Stimulated activated CD4-positive, alpha-beta T cell treated with anti-CD3 and anti-CD28 coated beads, Interleukin-4, amount 100 ng/mL, for 4 hours (primary cell): Measurements from ENCODE around the gene NXN.
"Not testable (repeated sequence)": the region's sequence is repeated elsewhere in the genome, so short reads cannot be mapped to it uniquely, and the experiment has no call there.

ENCODE experiments used
- DNase-seq, 2 experiments: peaks; one replicate each; pipeline ENCODE4 v3.0.0-alpha.2; 2020

Gene NXN

DNA sequence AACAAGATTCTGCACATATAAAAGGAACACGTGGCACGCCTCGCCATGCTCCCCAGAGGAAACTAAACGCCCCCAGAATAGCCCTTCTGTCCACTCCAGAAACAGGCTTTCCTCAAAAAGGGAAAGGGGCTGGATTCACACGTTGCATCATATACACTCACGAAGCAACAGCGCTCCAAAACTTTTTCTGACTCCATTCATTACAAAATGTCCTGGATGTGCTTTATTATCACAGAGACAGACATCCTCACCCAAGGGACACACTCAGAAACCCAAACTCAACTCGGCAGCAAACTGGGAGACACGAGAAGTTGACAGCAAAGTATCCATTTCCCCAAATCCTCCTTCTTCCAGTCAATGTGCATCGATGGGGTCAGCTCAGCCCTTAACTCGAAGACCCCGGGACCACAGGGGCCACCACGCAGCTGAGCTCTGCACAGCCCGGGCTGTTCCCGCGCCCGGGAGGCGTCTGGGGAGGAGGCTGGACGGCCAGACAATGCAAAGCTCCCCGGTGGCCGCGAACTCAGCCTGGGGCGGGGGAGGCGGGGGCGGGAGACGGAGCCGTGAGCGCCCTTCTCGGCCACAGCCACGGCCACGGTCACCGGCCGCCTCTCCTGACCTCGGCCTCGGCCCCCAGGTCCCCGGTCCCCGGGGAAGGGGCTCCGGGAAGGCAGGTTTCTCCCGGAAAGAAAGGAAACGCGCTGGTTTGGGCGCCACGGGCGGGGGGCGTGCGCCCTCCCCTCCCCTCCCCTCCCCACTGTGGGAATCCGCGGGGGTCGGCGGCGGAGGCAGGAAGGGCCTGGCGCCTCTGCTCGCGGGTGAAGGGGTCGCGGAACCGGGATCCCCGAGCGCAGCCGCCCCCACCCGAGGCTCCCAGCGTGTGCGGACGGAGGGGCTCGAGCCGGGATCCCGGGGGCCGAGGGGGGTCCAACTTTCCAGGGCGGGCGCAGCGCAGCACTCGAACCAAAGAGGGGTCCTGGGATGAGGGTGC is 1.2 kb downstream of the NXN start:
- no peak for DNase-seq

DNA sequence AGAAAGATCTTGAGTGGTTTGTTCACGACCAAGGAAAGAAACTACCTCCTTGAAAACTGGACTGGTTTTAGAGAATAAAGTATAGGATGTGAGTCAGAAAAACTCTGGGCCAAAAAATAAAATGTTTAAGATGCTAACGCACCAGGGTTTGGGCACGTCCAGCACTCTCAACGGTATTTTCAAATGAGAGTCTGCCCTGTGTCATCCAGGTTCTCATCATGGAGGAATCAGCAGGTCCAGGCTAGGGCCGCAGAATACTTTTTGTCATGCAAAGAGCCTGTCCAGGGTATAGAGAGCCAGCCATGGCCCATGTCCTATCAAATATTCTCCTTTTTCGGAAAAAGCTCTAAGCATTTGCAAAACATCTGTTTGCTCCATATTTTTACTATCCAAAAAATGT is 2.4 kb downstream of the NXN start:
- DNase-seq = no peak

DNA sequence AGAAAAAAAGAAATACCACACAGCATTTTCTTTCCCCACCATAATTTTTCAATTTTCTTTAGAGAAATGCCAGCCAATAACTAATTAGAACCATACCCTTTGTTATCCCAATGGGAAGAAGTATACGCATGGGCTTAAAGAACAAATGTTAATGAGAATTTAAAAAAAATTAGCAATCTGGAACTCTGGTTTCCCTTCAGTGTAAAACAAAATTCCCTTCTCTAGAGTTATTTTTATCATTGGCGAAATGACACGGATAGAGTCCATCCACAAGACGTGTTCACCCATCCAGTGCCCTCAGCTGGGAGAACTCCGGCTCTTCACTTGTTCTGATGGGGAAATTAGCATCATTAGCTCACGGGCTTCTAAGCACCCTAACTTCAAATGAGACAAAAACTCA is 3.3 kb downstream of the NXN start:
- DNase-seq = no peak

DNA sequence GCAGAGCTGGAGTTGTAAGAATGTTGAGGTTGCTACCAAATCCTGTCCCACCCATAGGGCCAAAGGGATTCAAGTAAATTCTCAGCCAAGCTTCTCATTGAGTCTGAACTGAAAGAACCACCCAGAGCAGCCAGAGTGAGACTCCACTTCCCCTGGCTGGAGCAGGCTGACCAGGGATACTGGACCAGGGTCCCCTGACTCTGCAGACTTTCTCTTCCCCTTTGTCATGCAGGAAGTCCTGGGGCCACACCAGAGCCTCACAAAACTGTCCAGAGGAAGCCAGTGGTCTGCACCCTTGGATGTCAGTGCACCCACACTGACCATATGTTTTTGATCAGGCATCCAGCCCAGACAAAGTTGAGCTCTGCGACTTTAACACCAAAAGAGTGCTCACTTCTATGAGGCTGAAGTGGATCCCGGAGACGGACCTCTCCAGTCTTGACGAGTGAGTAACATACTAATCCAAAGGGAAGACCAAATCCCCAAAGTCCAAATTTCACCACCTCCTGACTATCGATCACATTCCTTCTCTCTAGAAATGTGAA is 4.1 kb downstream of the NXN start:
- DNase-seq = no peak

DNA sequence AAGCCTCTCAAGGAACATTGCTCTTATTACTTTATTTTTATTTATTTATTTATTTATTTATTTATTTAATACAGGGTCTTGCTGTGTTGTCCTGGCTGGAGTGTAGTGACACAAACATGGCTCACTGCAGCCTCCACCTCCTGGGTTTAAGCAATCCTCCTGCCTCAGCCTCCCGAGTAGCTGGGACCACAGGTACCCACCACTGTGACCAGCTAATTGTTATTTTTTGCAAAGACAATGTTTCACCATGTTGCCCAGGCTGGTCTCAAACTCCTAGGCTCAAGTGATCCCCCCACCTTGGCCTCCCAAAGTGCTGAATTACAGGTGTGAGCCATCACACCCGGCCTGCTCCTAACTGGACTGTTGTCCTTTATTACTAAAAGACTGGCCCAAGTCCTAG is 4.8 kb downstream of the NXN start:
- DNase-seq = not testable (repeated sequence)

DNA sequence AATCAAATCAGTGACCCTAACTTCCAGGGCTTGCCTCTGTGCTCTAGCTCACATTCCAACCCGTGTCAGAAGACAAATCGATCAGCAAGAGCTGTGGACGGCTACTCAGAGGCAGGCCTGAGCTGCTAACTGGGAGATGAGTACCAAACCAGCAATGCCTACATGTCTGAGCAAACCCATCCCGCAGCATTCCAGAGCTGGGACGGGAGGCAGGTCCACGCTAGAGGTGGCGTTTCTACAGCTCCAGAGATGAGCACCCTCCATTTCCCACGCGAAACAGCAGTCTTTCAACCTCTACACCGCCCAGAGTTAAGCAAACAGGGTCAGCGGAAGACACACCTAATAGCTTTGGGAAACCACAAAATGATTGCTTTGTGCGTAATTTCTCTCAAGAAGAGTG is 6.5 kb downstream of the NXN start:
- DNase-seq = no peak

DNA sequence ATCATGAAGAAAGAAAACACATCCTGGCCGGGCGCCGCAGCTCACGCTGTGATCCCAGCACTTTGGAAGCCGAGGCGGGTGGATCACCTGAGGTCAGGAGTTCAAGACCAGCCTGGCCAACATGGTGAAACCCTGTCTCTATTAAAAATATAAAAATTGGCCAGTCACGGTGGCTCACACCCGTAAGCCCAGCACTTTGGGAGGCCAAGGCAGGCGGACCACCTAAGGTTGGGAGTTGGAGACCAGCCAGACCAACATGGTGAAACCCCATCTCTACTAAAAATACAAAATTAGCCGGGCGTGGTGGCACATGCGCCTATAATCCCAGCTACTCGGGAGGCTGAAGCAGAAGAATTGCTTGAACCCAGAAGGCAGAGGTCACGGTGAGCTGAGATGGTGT is 7.7 kb downstream of the NXN start:
- not testable (repeated sequence) for DNase-seq

DNA sequence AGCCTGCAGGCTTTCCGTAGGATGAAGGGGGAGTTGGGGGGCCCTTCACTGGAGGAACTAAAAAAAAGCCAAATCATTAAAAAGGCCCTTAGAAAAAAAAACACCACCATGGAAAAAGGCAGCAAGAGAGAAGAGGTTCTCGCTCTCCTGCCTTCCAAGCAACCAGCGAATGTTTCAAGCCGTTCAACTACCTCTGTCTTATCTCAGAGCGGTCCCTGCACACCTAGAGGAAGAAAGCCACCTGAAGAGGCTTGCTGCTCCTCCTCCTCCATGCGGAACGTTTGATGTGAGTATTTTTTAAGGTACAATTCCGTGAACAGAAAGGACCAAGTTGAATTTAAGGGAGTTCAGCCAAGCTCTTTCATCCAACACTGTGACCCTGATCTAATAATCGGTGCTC is 9.2 kb downstream of the NXN start:
- DNase-seq = no peak

DNA sequence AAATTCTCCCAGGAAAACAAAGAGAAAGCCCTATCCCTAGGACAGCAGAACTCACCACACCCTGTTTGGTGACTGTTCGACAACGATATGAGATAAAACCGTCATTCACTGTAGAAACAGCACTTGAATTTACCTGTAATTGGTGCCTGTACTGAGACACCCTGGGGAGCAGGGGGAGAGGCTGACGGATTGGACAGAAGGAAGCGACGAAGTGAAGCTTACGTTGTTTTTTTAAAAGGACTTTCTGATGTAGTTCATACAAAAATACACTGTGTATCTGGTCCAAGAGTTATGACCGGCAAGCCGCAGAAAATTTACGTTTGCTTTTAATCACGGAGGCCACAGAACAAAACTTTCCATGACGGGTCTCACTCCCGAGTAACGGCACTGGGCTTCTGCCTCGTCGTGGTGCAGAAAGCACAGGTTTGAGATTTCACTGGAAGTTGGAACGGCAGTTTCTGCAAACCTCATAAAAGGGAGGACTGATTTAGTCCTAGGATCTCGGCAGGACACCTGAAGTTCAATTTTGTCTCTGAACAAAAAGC is 9.7 kb downstream of the NXN start:
- DNase-seq = no peak

DNA sequence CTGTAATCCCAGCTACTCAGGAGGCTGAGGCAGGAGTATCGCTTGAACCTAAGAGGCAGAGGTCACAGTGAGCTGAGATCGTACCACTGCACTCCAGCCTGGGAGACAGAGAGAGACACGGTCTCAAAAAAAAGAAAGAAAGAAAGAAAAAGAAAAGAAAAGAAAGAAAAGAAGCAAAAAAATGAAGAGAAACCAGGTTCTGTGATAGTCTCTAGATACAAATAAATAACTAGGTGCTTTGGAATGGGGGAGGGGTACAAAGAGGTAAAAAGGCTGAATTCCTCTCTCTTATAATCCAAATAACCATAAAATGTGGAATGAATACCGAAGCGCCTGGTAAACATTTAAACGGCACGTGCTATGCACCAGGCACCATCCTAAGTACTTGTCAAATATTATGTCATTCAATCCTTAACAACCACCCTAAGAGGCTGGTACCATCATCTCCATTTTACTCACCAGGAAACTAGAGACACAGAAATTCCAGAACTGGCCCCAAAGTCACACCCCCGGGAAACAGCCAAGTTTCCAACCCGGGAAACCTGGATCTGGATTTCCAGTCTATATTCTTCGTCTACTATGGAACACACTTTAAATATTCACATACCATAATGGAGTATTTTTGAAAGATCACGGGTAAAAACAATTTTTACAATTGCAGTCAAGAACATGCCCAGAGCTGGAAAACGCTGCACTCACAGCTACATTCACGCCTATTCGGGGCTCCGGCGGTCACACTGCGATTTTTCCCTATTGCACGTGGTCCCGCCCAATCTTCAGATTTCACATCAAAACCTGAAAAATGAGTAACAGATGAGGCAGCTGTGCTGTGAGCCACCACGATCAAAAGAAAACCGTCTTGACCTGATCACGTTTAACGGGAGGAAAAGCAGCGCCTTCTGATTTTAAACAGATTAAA is 10.5 kb downstream of the NXN start:
- DNase-seq = no peak

DNA sequence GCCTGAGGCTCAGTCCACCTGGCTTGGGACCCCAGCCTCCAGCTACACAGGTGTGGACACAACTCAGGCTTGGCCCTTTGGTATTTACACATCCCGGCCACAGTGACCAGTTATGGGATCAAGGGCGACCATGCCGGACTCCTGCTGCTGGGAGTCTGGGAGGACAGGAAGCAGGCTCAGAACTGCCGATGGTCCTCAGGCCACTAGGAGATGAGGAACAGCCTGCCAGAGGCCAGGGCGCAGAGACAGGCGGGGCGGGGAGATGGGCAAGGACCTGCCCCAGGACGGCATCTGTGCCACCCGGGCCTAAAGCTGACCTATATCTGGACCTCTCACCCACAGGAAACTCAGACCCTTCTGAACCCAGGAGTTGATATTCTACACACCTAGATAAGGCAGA is 12.5 kb downstream of the NXN start:
- no peak for DNase-seq

DNA sequence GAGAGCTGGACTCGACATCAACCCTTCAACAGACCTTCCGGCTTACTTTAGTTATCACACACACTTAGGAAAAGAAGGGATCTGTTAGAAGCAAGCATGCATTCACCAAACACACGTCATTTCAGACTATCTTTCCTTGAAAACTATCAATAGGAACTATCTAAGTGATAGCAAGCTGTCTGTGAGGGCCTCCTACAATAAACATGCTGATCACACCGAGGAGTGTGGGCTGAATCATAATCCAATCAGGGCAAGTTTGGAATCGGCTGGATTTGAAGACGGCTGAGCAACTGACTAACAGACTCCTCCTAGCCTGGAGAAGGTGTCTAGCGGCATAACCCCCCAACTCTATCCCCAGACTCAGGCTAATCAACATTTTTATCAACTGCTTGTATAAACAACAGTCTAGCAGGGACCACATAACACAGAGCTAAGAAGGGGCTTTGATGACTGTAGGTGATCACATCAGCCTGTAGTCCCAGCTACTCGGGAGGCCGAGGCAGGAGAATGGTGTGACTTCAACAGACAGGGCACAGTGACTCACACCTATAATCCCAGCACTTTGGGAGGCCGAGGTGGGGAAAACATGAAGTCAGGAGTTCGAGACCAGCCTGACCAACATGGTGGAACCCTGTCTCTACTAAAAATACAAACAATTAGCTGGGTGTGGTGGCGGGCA is 14.1 kb downstream of the NXN start:
- no peak for DNase-seq

DNA sequence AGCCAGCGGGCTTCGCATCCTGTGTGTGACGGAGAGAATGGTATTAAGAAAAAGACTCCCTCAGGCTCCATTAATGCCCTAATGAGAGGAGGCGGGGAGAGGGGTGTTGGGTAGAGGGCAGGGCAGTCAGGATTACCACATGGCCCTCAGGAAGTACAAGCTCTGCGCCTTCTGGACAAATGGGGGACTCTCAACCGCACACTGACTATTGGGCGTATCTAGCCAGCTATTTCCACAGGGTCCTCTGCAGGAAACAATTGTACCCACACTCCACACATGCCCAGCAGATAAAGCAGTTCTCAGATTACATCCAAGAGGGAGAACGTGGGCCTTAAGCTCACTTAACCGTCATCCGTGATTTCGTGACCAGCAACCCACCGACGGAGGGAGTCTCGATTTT is 14.7 kb downstream of the NXN start:
- no peak for DNase-seq

DNA sequence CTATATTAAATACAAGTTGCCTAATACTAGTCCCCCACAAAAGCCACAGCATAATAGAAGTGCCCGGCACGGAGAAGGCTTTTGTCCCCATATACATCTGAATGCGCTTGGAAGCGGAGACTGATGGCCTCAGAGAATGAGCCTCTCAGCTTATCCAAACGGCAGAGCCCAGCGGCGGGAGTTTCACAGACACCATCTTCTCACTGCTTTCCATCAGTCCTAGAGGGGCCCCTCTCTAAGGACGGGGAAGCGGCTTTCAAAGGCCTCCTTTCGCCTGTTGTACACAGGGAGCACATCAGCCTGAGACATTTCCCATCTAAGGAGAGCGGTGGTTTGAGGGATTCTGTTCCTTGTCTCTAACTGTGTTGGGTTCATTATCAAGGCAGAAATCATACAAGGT is 16.9 kb downstream of the NXN start:
- no peak for DNase-seq

DNA sequence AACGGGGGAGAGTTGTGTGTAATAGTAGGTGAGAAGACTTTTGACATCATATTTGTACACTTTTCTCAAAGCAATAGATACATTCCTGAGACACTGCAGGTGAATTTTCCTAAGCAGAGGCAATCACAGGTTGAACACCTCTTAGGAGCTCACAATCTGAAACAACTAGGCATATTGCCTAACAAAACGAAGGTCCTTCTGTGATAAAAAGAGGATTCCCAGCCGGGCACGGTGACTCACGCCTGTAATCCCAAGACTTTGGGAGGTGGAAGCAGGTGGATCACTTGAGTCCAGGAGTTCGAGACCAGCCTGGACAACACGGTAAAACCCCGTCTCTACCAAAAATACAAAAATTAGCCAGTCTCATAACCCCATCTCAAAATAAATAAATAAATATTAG is 17.4 kb downstream of the NXN start:
- no peak for DNase-seq

DNA sequence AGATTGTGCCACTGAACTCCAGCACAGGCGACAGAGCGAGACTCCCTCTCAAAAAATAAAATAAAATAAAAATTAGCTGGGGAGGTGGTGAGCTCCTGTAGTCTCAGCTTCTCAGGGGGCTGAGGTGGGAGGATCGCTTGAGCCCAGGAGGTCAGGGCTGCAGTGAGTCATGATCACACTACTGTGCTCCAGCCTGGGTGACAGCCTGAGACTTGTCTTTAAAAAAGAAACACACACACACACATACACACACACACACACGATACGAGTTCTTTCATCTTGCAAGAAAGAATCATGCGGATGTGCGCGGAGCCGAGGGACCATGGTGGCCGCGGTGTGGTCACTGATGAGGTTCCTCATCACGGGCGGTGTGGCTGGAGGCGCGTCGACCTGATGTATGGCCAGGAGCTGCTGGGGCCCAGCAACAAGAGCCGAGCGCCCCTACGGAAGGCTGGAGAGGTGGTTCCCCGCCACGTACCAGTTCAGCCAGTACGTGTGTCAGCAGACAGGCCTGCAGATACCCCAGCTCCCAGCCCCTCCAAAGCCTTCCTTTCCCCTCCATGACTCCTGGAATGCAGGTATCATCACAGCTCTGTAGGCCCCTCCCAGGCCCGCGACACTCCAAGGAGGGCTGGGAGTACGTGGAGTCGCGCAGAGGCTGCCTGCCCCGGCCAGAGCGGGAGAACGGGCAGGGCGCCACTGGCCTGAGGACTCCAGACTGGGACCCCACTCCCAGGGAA is 20.7 kb downstream of the NXN start:
- DNase-seq = no peak

DNA sequence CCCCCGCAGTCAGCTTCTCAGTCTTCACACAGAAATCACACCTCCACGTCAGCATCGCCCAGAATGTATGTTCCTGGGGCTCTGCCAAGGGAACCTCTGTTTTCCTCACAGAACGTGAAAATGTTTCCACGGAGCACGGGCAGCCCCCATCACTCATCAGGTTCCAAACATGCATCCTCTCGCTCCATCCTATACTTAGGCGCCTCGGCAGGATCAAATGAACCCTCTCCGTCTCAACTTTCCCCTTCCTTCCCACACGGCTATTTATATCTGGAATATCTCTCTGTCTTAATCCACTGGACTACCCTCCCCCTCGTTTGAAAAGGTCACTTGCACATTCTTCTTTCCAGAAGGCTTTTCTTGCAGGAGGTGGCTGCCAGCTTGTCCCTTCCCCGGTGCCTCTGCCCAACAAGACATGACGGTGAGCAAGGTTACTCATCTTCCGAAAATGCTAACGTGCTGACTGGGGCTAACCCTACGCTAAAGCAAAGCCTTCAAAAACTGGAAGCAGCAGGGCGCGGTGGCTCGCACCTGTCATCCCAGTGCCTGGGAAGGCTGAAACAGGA is 21.6 kb downstream of the NXN start:
- no peak for DNase-seq

DNA sequence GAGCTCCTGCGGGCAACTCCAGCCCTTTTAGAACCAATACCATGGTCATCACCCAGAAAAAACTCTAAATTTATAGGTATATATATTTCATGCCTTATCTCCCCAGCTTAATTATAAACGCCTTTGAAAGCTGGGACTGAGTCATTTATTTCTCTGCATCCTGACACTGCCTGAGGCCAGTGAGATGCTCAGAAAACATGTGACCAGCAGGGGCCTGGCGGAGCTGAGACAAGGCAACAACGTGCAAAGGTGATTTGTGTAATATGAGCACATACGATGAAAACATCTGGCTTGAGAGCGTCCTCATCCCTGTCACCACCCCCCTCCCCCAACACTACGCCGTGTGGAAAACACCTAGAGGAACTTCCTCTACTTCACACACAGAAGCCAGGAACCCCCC is 22.7 kb downstream of the NXN start:
- DNase-seq = no peak

DNA sequence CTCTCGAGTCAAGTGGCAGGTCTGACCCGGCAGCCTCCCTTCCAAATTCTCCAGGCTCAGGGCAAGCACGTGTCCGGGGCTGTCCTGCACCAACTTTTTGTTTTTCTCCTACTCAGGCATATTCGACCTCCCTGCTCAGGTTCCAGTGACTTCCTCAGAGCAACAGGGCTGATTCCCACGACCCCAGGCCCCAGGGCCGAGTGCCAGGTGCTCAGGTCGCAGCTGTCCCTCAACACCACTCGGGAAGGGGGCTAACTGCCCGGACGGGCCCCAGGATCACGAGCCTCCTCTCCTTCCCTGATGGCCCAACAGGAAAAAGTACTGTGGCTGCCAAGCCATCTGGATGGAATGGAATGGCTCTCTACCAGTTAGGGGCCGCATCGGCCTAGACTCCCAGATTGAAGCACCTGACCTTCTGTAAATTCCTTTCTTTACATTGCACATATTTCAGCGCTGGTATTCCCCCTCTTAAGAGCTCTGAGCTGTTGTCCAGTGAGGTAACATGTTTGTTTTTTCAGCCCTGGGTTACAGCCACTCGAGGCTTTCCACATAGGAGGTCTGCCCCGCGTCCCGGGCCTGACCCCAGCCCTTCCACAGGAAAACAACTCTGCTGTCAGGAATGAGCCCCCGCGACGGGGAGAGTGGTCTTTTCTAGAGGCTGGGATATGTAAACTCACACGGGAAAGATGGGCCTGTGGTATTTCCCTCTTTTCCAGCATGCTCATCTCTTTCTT is 25.0 kb downstream of the NXN start:
- DNase-seq = no peak

DNA sequence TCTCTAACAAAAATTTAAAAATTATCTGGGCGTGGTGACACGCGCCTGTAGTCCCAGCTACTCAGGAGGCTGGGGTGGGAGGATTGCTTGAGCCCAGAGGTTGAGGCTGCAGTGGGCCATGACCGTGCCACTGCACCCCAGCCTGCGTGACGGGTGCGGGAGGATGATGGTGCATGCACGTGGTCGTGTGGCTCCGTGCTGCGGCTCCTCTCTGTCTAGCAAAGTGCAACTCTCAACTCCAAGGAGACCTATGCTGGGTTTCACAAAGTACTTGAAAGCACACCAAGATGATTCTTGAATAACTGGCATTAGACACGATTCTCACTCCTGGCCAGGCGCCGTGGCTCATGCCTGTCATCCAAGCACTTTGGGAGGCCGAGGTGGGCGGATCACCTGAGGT is 25.8 kb downstream of the NXN start:
- no peak for DNase-seq

DNA sequence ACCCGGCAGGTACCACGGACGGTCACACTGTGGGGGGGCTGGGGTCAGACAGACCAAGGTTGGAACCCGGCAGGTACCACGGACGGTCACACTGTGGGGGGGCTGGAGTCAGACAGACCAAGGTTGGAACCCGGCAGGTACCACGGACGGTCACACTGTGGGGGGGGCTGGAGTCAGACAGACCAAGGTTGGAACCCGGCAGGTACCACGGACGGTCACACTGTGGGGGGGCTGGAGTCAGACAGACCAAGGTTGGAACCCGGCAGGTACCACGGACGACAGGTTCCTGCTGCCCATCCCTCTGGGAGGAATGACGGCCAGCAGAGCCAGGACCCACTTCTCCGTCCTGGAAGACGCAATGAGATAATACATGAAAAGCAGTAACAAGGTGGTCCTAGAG is 27.0 kb downstream of the NXN start:
- not testable (repeated sequence) for DNase-seq
